H4 (cell line): ENCODE data around the gene INPP5A. TPM values are rescaled to one million over a fixed set of nuclear protein-coding genes. Genes with fewer than 3 reads are reported as not detected.

Experiments
- DNase-seq: peaks from one replicate; pipeline ENCODE4 v3.0.0-alpha.2; 2015; ENCODE audit warnings: low spot score
- total RNA-seq: library from RNA; depleted of rRNA; stranded (reverse); fragments of >200 nt; shearing (Covaris generic); gene quantifications from 2 replicates; pipeline ENCODE4 v1.2.3, GENCODE V29; 2014

The INPP5A gene
- total RNA-seq, 1 experiment from 2014 or later, result 21.0 TPM

DNA sequence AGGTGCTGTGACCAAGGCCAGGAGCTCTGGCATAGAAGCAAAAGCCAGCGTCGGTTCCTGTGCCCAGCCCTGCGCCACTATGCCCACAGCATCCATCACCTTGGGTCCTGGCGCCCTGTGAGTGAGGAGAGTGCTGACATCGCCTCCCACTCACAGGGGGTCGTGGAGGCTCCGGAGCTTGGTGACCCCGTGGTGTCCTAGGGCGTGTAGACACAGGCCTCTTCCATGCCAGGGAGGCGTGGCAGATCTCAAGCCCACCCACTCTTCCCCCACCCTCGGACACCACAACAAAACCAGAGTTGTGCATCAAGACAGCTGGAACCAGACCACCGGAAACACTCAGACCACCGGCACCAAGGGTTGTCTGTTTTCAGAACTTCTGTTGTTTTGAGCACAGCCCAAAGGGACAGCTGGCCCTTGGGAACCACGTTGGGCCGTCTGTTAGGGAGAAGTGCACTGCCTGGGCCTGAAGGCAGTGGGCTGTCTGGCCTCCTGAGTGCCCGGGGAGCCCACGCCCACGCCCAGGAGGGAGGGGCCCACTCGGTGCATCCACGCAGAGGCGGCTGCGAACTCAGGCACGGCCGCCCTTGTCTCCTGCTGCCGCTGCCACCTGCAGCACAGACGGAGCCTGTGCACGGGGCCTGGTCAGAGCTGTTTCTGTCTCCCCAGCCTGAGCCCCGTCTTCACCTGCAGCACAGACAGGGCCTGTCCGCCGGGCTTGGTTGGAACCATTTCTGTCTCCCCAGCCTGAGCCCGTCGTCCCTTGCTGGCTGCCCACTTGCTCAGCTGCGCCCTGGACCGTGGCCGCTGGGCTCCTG is 106.3 kb downstream of the INPP5A start:
- no peak for DNase-seq

DNA sequence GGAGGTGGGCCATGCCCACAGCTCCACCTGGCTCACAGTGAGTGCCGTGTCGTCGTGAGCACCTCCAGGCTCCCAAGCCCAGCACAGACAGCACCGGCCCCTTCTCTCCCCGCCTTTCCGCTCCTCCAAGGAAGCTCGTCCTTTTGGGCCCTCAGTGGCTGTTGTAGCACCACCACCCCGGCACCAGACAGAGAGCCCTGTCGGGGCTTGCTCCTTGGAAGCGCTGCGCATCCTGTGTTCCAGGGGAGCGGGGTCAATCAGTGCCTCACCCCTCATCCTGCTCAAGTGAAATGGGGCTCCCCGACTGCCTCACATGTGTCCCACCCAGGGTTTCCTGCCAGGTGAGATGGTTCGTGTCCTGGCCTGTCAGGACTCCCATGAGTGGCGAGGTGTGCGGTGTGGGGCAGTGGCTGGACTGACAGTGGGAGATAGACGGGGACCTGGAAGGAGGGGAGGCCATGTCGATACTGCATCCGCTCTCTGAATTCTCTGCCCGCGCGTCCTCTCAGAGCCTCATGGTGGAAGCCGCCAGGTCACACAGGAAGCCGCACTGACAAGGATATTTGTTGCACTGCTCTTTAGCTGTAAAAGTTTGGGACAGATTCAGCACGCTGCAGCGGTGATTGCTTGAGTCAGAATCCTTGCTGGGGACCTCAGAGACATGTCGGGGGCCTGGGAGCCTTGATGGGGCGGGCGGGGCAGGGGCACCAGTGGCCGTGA is 107.1 kb downstream of the INPP5A start:
- no peak for DNase-seq

DNA sequence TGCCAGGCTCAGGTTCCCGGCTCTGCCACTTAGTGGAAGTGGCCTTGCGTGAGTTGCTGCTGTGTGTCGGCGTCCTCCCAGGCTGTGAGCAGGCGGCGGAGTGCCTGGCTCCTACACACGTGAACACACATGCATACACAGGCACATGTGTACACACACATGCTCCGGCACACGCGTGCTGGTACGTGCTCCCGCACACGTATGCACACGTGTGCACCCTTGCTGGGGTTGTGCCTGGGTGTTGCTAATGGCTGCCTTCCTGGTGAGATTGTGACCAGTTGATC is 107.6 kb downstream of the INPP5A start:
- DNase-seq, result no peak

DNA sequence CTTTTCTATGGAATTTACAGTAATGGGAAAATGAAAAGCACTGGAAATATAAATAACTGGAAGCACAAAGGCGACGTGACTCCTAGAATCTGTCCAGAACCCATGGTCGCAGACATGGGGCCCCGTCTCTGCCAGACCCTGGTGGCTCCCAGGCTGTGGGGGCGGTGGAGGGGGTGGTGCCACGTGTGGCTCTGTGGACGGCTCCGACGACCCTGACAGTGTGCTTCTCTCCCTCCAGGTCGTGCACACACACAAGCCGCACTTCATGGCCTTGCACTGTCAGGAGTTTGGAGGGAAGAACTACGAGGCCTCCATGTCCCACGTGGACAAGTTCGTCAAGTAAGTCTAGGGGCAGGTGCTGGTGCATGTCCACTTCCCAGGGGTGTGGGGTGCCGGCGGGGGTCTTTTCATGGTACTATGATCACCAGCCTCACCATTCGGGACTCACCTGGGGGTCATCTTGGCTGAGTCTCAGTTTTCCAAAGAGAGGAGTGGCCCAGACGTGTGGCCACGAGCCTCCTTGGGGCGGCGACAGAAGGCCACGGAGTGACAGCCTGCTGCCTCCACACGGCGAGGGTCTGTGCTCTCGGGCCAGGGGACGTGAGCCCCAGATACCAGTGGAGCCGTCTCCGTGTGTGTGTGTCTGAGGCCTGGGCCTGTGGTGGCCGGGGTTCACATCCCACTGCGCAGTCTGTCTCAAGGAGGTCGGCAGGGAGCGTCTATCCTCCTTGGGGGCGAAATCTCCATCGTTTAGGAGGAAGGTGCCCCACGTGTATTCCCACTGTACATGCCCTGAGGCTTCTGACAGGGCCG is 108.2 kb downstream of the INPP5A start:
- DNase-seq, result no peak

DNA sequence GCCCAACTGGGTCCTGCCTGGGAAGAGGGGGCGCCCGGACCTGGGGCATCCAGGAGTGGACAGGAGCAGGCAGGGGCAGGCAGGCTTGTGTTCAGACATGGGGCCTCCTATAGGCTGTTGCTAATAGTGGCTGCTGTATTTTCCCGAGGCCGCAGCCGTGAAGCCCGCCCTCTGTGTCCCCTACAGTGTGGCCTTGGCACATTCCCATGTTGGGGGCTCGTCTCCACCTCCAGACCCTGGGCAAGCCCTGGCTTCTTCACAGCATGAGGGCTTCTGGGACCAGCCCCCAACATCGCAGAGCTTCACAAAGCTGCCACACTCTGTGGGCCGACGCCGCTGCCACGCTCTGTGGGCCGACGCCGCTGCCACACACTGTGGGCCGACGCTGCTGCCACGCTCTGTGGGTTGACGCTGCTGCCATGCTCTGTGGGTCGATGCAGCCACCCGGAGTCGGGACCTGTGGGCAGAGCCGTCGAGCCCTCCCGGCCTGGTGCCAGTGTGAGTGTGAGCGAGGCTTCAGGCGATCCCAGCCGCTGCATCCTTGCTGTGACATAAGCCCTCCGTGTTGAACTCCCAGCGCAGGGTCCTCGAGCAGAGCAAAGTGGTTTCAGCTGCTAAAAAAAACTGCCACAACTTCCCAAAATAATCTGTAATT is 109.0 kb downstream of the INPP5A start:
- no peak for DNase-seq

DNA sequence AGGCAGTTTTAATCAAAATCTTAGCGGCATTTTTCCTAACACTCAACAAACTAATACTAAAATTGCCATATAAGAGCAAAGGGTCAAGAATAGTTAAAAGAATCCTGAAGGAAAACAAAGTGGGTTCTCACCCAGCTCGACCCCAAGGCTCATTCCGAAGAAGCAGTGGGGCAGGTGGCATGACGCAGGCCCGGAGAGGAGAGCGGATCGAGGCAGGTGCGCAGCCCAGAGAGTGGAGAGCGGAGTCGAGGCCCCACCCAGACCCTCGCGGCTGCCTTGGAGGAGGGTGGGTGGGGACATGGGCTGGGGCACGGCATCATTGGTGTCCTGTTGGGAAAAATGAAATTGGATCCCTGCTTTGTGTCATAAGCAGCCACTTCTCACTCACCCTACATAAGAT is 109.8 kb downstream of the INPP5A start:
- DNase-seq, result no peak

DNA sequence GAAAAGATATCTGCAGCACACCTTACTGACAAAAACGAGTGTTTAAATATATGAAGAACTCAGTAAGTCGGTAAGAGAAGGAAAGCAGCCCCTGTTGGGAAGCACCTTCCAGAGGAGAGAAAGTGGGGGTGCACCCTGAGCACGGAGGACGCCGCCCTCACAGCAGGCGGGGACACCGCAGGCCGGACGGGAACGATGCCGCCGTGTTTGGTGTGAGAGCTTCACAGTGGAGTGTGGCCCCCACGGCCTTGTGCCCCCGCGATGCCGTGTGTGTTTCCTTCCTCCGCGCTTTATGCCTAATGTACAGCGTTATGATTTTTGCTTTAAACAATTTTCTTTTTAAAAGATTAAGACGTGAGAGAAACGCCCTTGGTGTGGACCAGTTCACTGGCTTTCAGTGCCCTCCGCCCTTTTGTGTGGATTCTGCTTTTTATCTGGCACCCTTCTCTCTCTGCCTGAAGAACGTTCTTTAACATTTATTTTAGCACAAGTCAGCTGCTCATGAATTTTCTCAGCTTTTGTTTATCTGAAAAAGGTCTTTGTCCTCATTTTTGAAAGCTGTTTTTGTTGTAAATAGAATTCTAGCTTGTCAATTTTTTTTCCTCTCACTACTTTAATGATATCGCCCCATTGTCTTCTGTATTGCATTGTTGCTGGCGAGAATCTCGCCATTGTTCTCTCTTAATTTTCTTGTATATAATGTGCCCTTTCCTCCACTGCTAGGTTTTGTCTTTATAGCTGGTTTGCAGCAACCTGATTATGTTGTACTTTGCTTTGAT is 110.7 kb downstream of the INPP5A start:
- DNase-seq, result no peak

DNA sequence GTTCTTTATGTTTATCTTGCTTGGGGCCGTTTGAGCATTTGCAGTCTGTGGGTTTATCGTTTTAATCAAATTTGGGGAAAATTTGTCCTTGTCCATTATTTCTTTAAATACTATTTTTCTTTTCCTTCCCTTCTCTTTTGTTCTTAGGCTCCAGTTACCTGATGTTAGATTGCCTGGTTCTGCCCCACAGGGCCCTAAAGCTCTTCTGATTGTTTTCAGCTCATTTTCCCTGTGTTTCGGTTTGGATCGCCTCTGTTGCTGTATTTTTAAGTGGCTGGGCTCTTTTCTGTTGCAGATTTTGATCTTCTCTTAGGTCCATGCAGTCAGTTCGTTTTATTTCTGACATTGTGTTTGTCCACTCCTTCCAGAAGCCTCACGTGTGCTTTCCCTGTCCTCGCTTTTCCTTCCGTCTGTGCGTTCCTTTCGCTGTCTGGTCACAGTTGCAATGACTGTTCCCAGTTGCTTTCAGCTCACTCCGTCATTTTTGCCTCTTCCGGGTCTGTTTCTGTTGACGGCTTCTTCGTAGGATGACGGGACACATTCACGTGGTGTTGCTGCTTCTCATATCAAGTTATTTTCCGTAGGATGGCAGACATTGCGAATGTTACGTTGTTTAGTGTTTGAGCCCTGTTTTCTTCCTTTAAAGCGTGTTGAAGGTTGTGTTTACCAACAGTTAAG is 111.4 kb downstream of the INPP5A start:
- DNase-seq, result no peak

DNA sequence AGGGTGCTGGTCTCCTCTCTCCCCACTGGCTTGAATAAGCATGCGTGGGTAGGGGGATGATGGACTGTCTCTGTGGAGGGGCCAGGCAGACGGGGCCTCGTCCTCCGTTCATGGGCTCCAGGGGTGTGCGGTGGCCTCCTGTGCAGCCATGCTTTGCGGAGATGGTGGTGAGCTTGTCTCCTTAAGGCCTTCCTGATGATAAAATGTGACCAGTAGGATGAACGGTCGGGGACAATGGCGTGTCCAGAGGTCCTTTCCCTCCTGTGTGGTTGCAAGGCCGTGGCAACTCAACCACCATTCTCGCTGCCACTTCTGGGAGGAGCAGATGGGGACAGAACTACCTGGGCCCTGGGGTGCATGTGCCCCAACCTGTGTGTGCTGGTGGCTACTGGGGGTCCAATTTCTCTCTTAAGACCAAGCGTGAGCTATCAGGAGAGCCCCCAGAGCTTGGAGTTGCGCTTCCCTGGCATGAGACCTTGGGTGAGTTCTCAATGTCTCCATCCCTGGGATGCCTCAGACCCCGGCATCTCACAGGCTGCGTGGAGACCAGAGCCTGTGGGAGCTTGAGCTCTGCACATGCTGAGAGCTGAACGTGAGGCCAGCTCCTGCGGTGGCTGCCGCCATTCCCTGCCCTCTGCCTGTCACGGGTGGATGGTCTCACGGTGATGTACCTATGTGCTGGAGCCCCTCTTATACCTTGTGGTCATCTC is 112.2 kb downstream of the INPP5A start:
- no peak for DNase-seq

DNA sequence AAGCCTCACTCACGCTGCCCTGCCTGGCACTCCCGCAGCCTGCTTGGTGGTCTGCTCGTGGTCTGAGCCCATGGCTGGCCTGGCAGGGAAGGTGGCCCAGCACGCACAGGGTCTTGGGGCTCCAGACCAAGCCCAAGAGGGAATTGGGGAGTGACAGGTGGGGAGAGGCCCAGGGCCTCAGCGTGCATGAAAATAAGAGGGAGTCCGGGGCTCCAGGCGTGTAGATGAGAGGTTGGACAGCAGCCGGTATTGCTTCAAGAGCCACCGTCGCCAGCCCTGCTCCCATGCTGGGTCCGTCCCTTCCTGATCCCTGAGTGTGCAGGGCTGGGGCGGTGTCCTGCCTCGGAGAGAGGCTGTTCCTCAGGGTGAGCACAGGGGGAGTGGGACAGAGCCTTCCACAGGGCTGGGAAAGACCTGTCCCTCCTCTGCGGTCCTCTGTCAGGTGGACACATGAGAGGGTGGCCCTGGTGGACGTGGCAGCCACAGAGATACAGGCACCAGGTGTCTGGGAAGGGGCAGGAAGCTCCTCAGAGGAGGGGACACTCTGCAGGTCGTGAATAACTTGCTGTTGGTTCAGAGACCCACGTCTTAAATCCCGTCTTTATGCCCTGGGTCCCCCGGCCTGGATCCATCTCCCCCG is 113.1 kb downstream of the INPP5A start:
- DNase-seq, result no peak

DNA sequence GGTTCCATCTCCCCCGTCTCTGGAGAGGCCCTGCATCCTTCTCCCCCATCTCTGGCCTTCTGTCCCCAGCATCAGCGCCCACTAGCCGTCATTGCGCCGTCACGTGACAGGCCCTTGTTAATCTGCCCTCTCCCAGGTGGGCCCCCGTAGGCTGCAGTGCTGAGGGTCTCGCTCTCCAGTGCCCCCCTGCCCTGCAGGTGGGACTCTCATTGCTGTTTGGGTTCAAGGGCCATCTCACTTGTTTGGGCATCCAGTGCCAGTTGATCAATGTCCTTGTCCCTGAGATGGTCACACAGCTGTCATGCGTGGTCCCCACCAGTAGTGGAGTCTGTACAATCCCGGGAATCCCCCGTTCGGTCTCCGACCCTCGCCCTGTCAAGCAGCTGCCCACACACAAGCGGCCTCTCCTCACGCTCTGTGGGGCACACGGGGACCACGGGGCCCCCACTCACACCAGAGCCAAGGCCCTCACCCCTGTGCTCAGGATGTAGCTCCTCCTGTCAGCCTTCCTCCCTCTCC is 114.0 kb downstream of the INPP5A start:
- no peak for DNase-seq

DNA sequence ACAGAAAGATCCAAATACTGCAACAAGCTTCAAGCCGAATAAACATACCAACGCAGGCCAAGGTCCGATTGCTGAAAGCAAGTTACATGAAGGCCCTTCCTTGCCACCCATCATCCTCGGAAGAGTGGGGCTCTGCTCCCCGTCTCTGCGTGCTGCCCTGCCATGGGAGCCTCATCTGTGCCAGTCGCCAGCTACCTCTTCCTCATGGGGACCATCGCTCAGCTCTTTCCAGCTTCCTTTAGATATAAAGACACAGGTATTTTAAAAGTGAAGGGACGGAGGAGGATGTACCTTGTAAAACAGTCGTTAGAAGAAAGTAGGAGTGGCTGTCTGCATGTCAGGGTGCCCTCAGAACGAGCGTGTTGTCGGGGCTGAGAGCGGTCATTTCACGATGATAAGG is 114.9 kb downstream of the INPP5A start:
- no peak for DNase-seq

DNA sequence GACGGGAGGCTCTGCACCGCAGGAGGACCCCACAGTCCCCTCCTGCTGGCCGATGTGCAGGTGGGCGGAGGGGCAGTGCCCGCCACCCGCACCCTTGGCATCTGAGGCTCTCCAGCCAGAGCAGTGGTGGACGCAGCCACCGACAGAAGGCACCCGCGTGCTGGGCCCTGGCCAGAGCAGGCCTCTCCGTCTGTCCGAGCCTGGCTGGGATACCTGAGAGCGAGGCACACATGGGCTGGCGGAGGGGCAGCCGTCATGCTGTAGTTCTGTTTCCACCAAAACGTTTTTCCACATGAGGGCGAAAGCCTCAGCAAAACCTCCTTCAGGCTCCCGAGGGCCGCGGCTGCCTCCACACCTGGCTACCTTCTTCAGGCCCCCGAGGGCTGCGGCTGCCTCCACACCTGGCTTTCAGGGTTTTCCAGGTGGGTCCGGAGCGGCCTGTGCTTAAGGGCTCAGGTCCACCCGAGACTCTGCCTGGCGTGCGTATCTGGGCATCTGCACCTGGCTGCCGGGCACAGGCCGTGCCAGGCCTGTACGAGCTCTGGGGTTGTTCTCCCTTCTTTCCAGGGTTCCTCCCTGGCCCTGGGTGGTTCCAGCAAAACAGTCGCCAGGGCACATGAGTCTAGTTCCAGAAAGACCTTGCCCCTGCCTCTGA is 115.5 kb downstream of the INPP5A start:
- DNase-seq, result no peak

DNA sequence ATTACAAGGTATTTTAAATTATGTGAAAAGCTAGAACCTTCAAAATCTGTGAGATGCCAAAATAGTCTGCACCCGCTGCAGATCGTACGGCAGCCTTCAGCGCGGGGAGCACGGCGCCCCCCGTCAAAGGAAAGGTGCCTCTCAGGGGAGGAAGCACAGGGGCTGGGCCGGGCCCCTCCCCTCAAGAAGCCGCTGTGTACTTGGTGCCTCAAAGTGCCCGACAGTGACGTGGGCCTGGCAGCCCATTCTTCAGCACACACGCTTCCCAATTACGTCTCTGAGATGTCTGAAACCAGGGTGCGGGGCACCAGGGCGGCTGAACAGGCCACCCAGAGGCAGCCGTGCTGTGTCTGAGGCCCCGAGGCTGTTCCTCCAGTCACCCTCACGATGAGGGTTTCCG is 116.1 kb downstream of the INPP5A start:
- no peak for DNase-seq

DNA sequence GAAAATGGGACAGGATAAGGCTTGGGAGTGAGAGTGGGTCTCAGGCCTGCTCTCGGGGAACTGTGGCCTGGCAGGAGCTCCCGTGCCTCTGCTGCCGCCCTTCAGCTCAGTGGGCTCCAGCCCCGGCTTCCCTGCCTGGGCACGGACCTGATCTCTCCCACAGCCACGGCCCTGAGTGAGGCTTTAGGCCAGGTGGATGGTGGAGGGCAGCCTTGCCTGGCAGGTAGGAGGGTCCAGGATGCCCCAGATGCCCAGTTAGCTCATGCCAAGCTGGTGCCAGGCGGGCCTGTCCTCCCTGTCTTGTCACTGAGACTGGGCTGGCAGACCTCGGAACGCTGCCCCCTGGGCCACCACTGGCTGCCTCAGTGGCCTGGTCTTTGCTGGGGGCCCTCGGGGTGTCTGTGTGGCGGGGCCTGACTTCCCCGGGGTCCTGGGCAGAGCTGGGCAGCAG is 116.6 kb downstream of the INPP5A start:
- DNase-seq, result no peak

DNA sequence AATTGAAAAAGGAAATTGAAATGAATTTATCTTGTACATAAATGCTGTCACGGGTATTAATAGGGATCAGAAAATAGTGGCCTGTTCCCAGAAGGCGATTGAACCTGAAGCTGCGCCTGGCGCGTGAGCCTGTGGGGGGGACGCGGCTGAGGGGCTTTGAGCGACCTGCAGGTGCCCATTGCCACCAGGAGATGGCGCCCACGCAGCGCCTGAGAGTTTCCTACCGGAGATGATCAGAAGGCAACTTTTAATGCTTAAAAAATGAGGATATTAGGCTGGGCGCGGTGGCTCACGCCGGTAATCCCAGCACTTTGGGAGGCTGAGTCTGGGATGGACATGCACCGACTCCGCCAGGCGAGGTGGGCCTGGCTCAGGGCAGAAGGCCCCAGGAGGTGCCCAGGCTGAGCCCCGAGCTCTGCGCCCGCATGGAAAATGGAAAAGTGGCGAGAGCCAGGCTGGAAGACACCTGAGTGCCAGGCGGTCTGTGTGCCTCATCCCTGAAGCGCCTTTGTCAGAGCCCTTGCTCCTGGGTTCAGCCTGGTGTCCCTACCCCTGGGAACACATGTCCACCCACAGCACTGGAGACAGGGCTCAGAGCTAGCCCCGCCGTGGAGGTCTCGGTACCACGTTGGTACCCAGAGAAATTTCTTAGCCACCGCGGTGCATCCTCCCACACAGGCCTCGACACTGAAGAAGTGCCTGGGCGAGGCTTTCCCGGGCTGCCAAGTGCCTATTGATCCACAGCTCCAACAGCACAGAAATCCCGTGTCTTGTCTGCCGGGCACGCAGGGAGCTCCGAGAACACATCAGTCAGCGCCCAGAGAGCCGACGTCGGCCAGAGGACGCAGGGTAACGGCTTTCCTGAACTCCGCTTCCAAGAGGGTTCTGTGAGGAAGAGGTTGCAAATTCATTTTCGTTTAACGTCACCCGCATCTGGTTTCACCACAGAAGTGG is 117.4 kb downstream of the INPP5A start:
- DNase-seq, result peak; percentile 46

DNA sequence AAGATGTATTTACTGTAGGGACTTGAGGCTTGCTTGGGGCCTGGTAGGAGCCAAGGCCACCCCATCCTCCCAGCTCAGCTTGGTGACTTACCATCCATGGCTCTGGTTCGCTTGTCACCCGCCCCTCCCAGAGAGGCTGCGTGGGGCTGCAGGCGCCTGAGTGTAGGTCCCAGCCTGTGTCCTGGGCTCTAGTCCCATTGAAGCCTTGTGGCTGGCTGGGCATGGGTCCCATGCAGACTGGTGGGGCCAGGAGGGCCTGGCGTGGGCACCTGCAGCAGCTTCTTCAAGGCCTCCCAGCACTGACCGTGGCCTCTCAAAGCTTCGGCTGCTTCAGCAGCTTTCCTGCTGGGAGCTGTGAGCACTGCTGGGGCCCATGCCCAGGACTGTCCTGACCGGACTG is 118.1 kb downstream of the INPP5A start:
- DNase-seq, result no peak
